Panc1 (cell line): Measurements from ENCODE around the gene C1QC. TPM values are rescaled to one million over a fixed set of nuclear protein-coding genes. Genes with fewer than 3 reads are reported as not detected.

ENCODE experiments used
- ATAC-seq: fragments of 200-7000 bp; cut with Tn5 transposase; 2 replicates; pipeline ENCODE4 v1.9.1; 2020; ENCODE audit warnings: mild to moderate bottlenecking, moderate library complexity
- Bru-seq: library from RNA; stranded (reverse); fragments of 400-500 nt; gene quantifications from one replicate; lab custom pipeline; 2021; lab: Mats Ljungman, UMichigan
- BruChase-seq, 2 experiments: library from RNA; stranded (reverse); fragments of 400-500 nt; gene quantifications; one replicate each; lab custom pipeline; 2021; lab: Mats Ljungman, UMichigan
- BruUV-seq: library from RNA; stranded (reverse); fragments of 400-500 nt; replicated peaks from 2 replicates; lab custom pipeline; 2021; lab: Mats Ljungman, UMichigan
- CTCF ChIA-PET: fragments of 300-600 bp; sonication (Branson Sonifier 250); formaldehyde crosslinking; loops from one replicate; lab custom pipeline; 2022; ENCODE audit warnings: antibody characterized with exemption; lab: Charles Lee
- POLR2A ChIA-PET: fragments of 300-600 bp; sonication (Branson Sonifier 250); formaldehyde crosslinking; loops from one replicate; lab custom pipeline; 2022; ENCODE audit warnings: antibody characterized with exemption; lab: Charles Lee
- DNase-seq: peaks from one replicate; pipeline ENCODE4 v3.0.0-alpha.2; 2010; ENCODE audit warnings: low read depth, low spot score
- H3K27ac ChIP-seq: 2 replicates; pipeline ENCODE4 v1.5.1; 2011; ENCODE audit warnings: mild to moderate bottlenecking, low read length, inconsistent platforms
- H3K27me3 ChIP-seq: fragments of 200-500 bp; sonication (Bioruptor generic); 2 replicates; pipeline ENCODE4 v1.6.0; 2014; ENCODE audit warnings: low read length, inconsistent platforms; ENCODE audit not compliant: control insufficient read depth, insufficient read depth
- H3K36me3 ChIP-seq: fragments of 200-500 bp; sonication (Bioruptor generic); 2 replicates; pipeline ENCODE4 v1.5.1; 2014; ENCODE audit warnings: inconsistent platforms, mild to moderate bottlenecking, low read length, moderate library complexity; ENCODE audit not compliant: control insufficient read depth, insufficient read depth
- H3K4me1 ChIP-seq: 2 replicates; pipeline ENCODE4 v1.5.1; 2011; ENCODE audit warnings: inconsistent platforms, mild to moderate bottlenecking, low read length, moderate library complexity; ENCODE audit not compliant: control insufficient read depth, insufficient read depth
- H3K4me3 ChIP-seq, 2 experiments: 2 replicates each; pipeline ENCODE4 v1.5.1; 2011 to 2012; ENCODE audit warnings: low read depth in 2 of 2, low read length in 2 of 2, mild to moderate bottlenecking in 2 of 2, inconsistent platforms in 1 of 2, moderate library complexity in 1 of 2
- H3K9me3 ChIP-seq: fragments of 200-500 bp; sonication (Bioruptor generic); 2 replicates; pipeline ENCODE4 v1.5.1; 2014; ENCODE audit warnings: low read depth, mild to moderate bottlenecking, inconsistent platforms, low read length, moderate library complexity; ENCODE audit not compliant: control insufficient read depth, insufficient read depth
- POLR2AphosphoS5 ChIP-seq: IDR thresholded peaks from 2 replicates; pipeline ENCODE4 v1.6.1; 2012; ENCODE audit warnings: mild to moderate bottlenecking, low read depth, low read length, moderate library complexity
- REST ChIP-seq, 2 experiments: IDR thresholded peaks; 2 replicates each; pipeline ENCODE4 v1.6.1; 2011 to 2012; ENCODE audit warnings: low read depth in 2 of 2, control low read depth in 1 of 2, low read length in 1 of 2, mild to moderate bottlenecking in 1 of 2, moderate library complexity in 1 of 2; ENCODE audit not compliant: insufficient read depth in 1 of 2
- SIN3A ChIP-seq: IDR thresholded peaks from 2 replicates; pipeline ENCODE4 v1.6.1; 2012; ENCODE audit warnings: low read depth, mild to moderate bottlenecking, low read length, moderate library complexity, borderline replicate concordance; ENCODE audit not compliant: insufficient read depth
- TCF7L2 ChIP-seq: IDR thresholded peaks from 2 replicates; pipeline ENCODE4 v1.6.1; 2011; ENCODE audit warnings: mild to moderate bottlenecking, low read depth, low read length, inconsistent platforms
- in situ Hi-C: cut with HindIII; loops from 2 replicates; pipeline ENCODE4 v1.10.0; 2016; ENCODE audit warnings: low sequenced_read_pairs, low pct_unique_long_range_greater_than_20kb
- intact Hi-C: fragments of 100-400 bp; cut with micrococcal nuclease; formaldehyde crosslinking; loops from one replicate; pipeline ENCODE4 v1.10.0; 2022; ENCODE audit not compliant: unreplicated experiment
- long read RNA-seq: library from polyadenylated mRNA; unstranded; transcript quantifications from one replicate; pipeline ENCODE4 v2.0.0, GENCODE V29; 2021; ENCODE audit not compliant: unreplicated experiment
- polyA plus RNA-seq: library from polyadenylated mRNA; unstranded; fragments of >200 nt; gene quantifications from one replicate; pipeline ENCODE4 v1.2.1, GENCODE V29; 2012; ENCODE audit warnings: missing spikeins; ENCODE audit not compliant: insufficient read length
- total RNA-seq: library from RNA; stranded (reverse); gene quantifications from one replicate; pipeline ENCODE4 v1.2.1, GENCODE V29; 2021; ENCODE audit not compliant: unreplicated experiment
- TF ChIP-seq, protein P1 (sequence below): fragments of 450-650 bp; IDR thresholded peaks from 2 replicates; pipeline ENCODE4 v1.5.1; 2017; ENCODE audit warnings: mild to moderate bottlenecking

C1QC gene
- total RNA-seq (0.64 TPM), Bru-seq, nascent RNA (not detected), BruChase-seq, experiment 1, labeled RNA remaining after a 2-hour chase (not detected), BruChase-seq, experiment 2, labeled RNA remaining after a 6-hour chase (percentile 10 among the genes with signal in this experiment)
- 0.19 TPM for polyA plus RNA-seq
- long read RNA-seq: 0 reads

- ChIA-PET CTCF (interaction anchor here (0.5 to 2.1 kb wide), 2 partner anchors 101 to 622 kb away, joined by 9 read pairs; no protein-coding TSS in a partner anchor), POLR2A (no interaction called here)
- H3K9me3 ChIP-seq: no peaks in the 10 kb centered on the region
- TF ChIP-seq REST (IDR thresholded peaks at IDR 0.05; ENCODE audit: insufficient read depth in 1 of 2, low read depth in 2 of 2, low read length in 1 of 2): no peak
- TF ChIP-seq, protein P1, sequence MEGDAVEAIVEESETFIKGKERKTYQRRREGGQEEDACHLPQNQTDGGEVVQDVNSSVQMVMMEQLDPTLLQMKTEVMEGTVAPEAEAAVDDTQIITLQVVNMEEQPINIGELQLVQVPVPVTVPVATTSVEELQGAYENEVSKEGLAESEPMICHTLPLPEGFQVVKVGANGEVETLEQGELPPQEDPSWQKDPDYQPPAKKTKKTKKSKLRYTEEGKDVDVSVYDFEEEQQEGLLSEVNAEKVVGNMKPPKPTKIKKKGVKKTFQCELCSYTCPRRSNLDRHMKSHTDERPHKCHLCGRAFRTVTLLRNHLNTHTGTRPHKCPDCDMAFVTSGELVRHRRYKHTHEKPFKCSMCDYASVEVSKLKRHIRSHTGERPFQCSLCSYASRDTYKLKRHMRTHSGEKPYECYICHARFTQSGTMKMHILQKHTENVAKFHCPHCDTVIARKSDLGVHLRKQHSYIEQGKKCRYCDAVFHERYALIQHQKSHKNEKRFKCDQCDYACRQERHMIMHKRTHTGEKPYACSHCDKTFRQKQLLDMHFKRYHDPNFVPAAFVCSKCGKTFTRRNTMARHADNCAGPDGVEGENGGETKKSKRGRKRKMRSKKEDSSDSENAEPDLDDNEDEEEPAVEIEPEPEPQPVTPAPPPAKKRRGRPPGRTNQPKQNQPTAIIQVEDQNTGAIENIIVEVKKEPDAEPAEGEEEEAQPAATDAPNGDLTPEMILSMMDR: no peak
- no peak for TF ChIP-seq POLR2AphosphoS5
- H3K27ac ChIP-seq: no peak within 1 kb of the TSS
- in situ Hi-C loops (no loop called here), intact Hi-C loops (loop anchor here (5.0 kb wide), 1 partner anchor 116 kb away; no protein-coding TSS in a partner anchor)
- DNase-seq (no peak), ATAC-seq (no peak)
- no peaks in the 10 kb centered on the region for H3K36me3 ChIP-seq
- H3K4me3 ChIP-seq: no peak within 1 kb of the TSS
- no TSS peak for BruUV-seq
- H3K4me1 ChIP-seq: no peaks in the 10 kb centered on the region
- H3K27me3 ChIP-seq: no peaks in the 10 kb centered on the region
Measured at GRCh38 chr1:22643381-22643780, at the start of gene C1QC. Gene C1QC (plus strand): TSS chr1:22643633. CDS start chr1:22644024, 391 bp downstream.

DNA sequence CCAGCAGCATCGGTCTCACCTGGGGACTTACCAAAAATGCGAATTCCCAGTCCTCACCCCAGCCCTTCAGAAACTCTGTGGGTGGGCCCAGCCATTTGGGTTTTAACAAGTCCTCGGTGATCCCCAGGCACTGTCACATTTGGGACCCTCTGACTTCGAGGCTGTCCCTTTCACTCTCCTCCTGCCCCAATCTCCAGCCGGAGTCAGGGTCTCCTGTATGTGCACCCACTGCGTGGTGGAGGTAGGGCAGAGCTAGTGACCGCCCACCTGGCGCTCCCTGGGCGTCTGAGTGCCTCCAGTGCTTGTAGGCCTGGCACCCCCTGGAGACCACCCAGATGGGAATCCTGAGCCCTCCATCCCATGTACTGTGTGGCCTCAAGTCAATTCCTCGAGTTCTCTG lies 49.0 kb upstream of the C1QC start:
- Histone ChIP-seq H3K9me3 (no peaks in the 10 kb centered on the region), H3K4me1 (no peaks in the 10 kb centered on the region), H3K27me3 (no peaks in the 10 kb centered on the region; the same call in 1 of the 2 replicates), H3K27ac (no peak overlapping the region), H3K4me3 (no peak overlapping the region), H3K36me3 (no peaks in the 10 kb centered on the region)
- ATAC-seq (no peak), DNase-seq (no peak)
- intact Hi-C loops: no loop called here
- POLR2A ChIA-PET: no interaction called here
- TF ChIP-seq SIN3A (no peak), TCF7L2 (no peak), REST (IDR thresholded peaks at IDR 0.05; ENCODE audit: insufficient read depth in 1 of 2, low read depth in 2 of 2, low read length in 1 of 2) (no peak)
- TF ChIP-seq, protein P1: no peak
- in situ Hi-C loops: no loop called here
- BruUV-seq: no TSS peak
- CTCF ChIA-PET: no interaction called here
